ENCODE data around the gene DGKZ.
"Not testable (repeated sequence)": the region's sequence is repeated elsewhere in the genome, so short reads cannot be mapped to it uniquely, and the experiment has no call there.

Gene DGKZ

GRCh38 chr11:46346886-46347636, at the start of gene DGKZ:
Gene DGKZ, plus strand, starts transcription at chr11:46347463. Its CDS starts 197 bp downstream, at chr11:46347660.
- DNase-seq: peak; percentile 84

GRCh38 chr11:46298699-46299433, 48.4 kb upstream of the DGKZ start:
- DNase-seq: peak; percentile 87

GRCh38 chr11:46299451-46299961, 47.8 kb upstream of the DGKZ start:
- no peak for DNase-seq

GRCh38 chr11:46300270-46300669, 47.0 kb upstream of the DGKZ start:
- no peak for DNase-seq

GRCh38 chr11:46302866-46303265, 44.4 kb upstream of the DGKZ start:
- DNase-seq: no peak

- DNase-seq: not testable (repeated sequence)
These were observed 43.2 kb upstream of the DGKZ start for GRCh38 chr11:46304036-46304435.

- DNase-seq: no peak
These were observed 42.6 kb upstream of the DGKZ start for GRCh38 chr11:46304605-46305179.

GRCh38 chr11:46305295-46305694, 42.0 kb upstream of the DGKZ start:
- peak; percentile 67 for DNase-seq

- no peak for DNase-seq
These were observed 40.9 kb upstream of the DGKZ start for GRCh38 chr11:46306296-46306853.

GRCh38 chr11:46307369-46307768, 39.9 kb upstream of the DGKZ start:
- no peak for DNase-seq

GRCh38 chr11:46307785-46308341, 39.4 kb upstream of the DGKZ start:
- no peak for DNase-seq

- peak; percentile 60 for DNase-seq
These were observed 38.4 kb upstream of the DGKZ start for GRCh38 chr11:46308631-46309419.

GRCh38 chr11:46309814-46310259, 37.4 kb upstream of the DGKZ start:
- DNase-seq: no peak

- DNase-seq: peak; percentile 83
These were observed 32.1 kb upstream of the DGKZ start for GRCh38 chr11:46315033-46315738.

- no peak for DNase-seq
These were observed 31.3 kb upstream of the DGKZ start for GRCh38 chr11:46315783-46316563.

GRCh38 chr11:46319074-46319453, 28.2 kb upstream of the DGKZ start:
- no peak for DNase-seq

GRCh38 chr11:46321757-46322156, 25.5 kb upstream of the DGKZ start:
- no peak for DNase-seq

- peak; percentile 51 for DNase-seq
These were observed 24.5 kb upstream of the DGKZ start for GRCh38 chr11:46322759-46323158.

- DNase-seq: no peak
These were observed 20.3 kb upstream of the DGKZ start for GRCh38 chr11:46326813-46327416.

GRCh38 chr11:46327829-46328228, 19.4 kb upstream of the DGKZ start:
- DNase-seq: no peak

All from fibroblast of skin of right biceps (primary cell).